Activated CD4-positive, alpha-beta T cell treated with anti-CD3 and anti-CD28 coated beads for 24 hours (primary cell): Measurements from ENCODE around the gene TOP1.
"Not testable (repeated sequence)": the region's sequence is repeated elsewhere in the genome, so short reads cannot be mapped to it uniquely, and the experiment has no call there.

Experiments
- DNase-seq, 2 donors: peaks; one replicate each; pipeline ENCODE4 v3.0.0-alpha.2; 2020; ENCODE audit warnings: low read depth in 2 of 2

Gene TOP1

DNA sequence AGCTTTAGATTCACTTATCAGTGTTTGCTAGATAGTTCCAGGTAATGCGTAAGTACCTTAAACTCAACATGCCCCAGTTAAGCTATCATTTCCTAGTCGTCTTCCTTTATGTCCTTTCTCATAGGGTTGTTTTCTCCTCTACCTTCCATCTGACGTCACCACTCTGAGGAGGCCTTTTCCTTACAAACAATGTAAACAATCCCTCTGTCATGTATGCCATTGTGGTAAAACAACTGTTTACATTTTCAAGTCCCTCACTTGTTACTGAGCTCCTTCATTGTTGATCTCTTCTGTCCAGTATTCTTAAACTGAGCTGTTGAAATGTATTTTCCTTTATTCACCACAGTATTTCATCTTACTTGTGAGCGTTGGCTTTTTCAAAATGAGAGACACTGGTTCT is 63.3 kb downstream of the TOP1 start:
- no peak for DNase-seq

DNA sequence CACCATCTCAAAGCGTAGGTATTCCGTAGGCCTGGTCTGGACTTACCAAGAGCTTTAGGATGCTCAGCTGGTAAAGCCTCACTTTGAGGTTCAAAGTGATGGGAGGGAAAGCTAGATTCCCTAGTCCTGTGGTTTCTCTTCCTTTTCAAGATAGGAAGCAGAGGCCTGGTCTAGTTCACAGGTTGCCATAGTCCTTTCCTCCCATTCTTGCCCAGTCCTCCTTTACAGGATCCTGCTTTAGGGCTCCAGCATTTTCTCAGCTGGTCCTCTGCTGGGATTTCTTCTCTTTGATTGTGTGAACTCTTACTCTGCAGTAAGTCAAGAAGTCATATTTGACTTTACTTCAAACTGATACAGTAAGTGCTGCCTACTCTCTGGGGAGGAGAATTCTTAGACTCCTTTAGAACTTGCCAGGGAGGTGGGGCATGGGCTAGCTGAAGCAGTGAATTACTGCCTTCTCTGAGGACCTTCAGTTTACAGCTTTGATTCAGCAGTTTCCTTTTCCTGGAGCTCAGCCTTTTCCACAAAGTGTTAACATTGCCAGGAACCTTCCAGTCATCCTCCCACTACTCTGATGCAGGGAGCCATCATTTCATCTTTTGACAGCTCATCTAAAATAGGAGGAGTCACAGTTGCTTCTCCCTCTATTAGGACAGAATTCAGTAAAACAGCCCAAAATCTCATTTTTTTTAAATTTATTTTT is 65.9 kb downstream of the TOP1 start:
- no peak for DNase-seq

DNA sequence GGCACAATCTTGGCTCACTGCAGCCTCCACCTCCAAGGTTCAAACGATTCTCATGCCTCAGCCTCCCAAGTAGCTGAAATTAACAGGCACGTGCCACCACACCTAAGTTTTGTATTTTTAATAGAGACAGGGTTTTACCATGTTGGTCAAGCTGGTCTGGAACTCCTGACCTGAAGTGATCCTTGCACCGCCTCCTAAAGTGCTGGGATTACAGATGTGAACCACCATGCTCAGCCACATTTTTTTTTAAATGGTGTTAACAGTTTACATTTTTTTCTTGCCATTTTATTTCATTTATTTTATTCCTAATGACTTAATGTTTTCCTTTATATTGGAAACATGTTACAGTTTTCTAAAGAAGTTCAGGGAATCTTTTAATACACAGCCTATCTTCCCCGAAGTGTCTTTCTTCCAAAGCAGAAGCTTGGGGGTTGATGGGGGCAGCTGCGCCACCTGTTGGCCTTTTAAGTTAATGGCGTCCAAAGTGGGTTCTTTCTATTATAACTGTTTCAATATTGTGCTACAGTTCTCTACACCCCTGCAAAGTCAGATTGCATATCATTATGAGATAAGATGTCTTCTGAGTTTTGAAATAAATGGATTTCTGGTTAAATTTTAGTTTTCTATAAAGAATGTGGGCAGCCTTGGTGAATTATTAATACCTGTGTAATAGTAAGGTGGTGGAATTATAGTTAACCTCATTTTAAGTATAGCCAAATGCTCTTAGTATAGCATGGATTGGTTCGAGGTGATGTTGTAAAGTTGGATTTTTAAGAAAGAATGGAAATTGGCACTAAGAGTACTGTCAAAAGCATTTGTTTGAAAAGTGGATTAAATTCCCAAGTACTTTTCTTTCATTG is 66.7 kb downstream of the TOP1 start:
- peak; percentile 17 to 18 for DNase-seq

DNA sequence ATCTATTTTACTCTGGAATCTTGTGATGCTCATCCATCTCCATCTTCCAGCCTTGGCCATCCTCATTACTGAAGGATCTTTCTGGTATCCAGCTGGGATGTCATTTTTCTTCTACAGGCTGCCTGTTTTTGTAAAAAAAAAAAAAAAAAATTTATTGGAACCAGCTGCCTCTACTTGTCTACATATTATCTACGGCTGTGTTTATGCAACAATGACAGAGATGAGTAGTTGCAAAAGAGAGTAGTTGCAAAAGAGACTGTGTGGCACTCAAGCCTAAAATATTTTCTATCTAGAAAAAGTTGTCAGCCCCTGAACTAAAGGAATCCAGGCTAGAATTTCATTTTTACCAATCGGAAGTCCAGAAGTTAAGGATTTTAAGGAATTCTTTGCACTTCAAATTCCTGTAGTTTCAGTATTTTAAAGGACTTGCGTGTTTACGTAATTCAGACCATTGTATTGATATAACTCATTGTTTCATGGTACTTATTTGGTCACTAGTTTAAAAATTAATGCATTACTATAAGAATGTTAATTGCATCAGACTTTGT is 70.2 kb downstream of the TOP1 start:
- no peak for DNase-seq

DNA sequence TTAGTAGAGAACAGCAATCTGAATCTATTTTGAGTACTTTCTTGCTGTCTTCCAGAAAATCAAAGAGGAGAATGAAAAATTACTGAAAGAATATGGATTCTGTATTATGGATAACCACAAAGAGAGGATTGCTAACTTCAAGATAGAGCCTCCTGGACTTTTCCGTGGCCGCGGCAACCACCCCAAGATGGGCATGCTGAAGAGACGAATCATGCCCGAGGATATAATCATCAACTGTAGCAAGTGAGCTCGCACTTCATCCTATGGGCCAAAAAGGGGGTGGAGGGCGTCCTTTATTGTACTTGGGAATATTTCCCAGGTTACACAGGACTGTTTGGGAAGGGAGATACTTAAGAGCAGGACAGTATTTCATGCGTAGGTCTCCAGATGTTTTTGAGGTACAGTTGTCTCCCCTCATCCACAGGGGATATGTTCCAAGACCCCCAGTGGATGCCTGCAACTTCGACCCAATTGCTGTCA is 71.4 kb downstream of the TOP1 start:
- DNase-seq, result no peak

DNA sequence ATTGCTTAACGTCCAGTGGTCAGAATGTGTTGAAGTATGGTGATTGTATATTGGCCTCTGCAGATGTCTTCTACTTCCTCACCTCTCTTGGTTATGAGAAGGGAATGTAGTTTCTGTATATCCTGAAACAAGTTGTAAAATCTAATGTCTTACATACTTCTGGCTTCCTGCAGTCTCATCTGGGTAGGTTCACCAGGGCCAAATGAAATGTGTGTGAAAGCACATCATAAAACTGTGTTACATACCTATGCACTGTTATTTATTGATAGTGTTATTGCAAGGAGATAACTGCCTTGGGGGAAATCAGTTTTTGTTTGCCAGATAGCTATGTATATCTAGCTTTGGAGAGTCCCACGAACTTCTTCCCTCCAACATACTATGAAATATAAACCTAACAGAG is 73.0 kb downstream of the TOP1 start:
- DNase-seq, result no peak

DNA sequence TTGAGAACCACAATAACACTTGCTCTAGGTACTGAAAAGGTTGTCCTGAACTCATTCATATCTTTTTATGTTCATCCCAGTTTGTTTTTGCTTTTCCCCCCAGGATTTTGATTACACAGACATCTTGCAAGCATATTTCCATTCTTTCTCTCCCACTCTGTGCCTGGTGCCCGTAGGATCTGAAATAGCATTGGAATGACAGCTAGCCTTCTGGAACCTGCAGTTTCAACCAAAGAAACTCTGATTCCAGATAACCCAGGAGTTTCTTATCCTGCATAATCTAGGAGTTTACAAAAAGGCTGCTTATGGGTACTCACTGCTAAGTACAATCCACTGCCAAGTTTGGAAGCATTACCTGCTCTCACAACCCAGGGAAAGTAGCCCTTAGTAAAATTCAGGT is 79.9 kb downstream of the TOP1 start:
- DNase-seq, result no peak

DNA sequence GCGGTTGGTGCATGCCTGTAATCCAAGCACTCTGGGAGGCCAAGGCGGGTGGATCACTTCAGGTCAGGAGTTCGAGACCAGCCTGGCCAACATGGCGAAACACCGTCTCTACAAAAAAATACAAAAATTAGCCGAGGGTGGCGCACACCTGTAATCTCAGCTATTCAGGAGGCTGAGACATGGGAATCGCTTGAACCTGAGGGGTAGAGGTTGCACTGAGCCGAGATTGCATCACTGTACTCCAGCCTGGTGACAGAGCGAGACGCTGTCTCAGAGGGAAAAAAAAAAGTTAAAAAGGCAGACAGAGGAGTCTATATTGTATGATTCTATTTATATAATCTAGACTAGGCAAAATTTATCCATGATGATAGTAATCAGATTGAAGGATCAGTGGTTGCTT is 81.4 kb downstream of the TOP1 start:
- DNase-seq, result no peak

DNA sequence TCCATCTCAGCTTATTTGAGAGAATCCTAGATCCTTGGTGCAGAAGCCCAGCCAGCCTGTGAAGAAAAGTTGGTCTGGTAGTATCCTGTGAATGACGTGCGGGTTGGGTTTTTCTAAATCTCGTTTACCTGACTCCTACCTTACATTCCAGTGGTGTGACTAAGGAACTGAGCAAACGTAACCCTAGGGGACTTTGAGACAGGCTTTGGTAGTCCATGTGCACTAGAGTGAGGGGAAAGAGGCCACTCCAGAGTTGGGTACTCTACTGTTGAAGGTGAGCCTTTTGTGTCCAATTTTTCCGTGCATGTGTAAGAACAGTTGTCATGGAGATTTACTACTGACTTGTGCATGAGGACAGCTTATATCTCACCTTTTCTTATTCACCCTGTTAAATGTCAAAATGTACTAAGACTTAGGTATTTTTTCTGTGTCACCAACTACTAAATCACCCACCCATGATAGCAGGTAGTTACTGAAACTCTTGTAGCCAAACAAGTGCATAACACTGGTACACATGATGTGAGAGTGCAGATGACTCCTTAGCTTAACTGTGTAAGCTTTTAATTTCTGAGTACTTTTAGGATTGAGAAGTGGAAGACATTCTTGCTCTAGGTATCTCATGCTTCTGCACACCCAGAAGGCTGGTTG is 82.4 kb downstream of the TOP1 start:
- DNase-seq, result no peak

DNA sequence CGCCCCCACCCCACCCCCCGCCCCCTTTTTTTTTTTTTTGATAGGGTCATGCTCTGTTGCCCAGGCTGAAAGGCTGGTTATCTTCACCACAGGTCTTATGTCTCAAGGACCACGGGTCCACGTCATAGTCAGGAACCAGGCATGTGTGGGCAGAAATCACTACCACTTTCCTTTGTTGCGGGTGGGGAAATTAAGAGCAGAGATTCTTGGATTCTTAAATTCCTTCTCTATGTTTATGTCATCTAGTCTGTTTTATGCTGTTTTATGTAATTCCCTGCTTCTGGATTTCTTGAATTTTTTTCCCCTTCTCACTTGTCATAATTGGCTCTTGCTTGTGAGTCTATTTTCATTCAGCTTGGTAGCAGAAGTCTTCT is 82.9 kb downstream of the TOP1 start:
- DNase-seq, result no peak

DNA sequence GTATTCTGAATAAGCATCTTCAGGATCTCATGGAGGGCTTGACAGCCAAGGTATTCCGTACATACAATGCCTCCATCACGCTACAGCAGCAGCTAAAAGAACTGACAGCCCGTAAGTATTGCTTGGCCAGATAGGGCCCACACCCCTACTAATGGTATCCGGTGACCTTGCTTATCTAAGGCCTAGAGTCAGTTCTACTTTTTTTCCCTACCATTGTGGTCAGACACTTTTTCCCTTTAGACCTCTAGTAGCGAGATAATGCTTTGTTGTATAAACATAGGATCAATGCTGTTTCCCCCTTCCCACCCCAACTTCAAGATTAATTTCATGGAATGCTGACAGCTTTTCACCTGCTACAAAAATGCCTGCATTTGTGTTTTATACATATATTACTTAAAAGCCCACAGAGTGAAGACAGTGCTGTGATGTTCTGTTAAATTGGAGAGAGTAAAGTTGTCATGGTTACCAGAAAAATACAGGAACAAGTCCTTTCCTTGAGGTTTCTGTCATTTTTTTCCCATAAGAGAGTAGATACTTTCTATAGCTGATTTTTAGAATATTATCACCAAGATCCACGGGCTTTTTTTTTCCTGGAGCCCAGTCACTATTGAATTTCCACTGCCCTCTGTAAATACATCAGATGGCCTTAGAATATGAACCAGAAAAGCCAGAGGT is 87.8 kb downstream of the TOP1 start:
- no peak for DNase-seq

DNA sequence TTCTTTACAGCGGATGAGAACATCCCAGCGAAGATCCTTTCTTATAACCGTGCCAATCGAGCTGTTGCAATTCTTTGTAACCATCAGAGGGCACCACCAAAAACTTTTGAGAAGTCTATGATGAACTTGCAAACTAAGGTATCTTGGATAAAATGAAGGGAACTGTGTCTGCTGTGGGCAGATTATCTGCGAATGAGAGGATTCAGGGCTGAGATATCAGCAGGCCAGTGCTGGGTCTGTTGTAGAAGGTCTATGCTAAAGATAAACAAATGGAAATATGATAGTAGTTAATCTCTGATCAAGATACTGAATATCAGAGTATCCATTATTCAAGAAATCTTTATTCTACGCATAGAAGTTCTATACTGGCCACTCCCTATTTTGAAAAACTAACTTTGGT is 89.5 kb downstream of the TOP1 start:
- not testable (repeated sequence) for DNase-seq

DNA sequence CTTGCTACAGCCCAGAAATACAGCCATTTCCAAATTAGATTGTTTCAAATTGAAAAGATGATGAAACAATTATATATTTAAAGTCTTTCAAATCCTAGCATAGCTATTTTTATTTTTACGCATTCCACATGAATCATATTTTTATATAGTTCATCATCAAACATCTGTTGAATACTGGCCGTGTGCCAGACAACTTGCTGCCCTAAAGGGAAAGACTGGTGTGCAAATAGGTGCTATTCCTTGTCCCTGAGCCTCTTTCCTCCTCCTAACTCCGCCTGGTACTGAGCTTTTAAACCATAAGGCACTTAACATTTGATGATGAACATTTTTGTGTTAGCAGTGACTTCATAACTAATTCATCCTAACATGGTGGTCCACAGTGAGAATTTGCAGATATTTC is 90.0 kb downstream of the TOP1 start:
- DNase-seq, result no peak

DNA sequence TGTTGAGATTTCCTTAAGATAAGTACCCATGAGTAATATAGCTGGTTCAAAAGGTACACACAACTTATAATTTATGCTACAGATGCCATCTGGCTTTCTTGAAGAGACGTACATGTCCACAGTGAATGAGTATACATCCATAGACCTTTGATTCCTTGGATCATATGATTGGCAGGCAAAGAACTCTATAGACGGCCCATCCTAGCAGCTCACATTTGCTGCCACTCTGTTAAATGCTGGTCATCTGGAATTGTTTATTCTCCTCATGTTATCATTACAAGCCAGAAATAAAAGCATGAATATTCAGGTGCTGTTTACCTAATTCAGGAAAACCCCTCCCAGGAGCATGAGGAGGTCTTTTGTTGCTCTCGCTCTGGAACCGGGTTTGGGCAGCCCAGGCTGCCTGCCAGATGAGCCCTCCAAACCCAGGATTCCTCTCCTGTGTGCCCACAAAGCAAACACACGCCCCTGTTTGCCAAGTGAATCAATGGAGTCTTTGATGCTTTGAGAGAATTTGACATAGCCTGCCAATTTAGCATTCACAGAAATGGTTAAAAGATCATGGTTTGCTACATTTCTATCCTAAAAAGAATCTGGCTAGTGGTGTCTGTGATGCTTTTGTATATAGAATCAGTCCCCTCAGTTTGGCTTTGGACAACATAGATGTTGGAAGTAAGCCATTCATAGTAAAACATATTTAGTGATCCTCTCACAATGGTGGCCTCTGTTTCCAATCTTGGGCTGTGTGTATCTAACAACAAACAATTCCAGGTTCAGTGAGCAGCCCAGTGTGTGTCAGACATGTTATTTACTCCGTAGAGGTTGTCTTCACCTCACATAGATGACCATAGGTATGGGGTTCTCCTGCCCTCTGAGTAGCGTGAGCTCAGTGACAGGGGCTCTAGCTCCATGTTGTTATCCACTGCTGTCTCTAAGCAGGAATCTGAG is 91.3 kb downstream of the TOP1 start:
- DNase-seq, result no peak

DNA sequence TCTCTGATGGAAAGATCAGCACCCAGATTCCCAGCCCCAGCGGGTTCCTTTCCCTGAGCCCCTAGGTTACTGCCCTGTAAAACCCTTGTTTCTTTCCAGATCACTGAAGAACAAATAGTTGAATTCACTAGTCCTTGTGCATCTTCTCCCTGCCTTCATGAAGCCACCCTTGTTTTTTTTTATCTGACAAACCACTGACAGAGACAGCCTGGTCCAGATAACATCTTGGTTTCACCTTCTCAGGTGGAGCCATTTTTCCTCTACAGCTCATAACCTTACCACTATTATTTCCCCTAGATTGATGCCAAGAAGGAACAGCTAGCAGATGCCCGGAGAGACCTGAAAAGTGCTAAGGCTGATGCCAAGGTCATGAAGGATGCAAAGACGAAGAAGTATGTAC is 92.8 kb downstream of the TOP1 start:
- DNase-seq, result no peak

DNA sequence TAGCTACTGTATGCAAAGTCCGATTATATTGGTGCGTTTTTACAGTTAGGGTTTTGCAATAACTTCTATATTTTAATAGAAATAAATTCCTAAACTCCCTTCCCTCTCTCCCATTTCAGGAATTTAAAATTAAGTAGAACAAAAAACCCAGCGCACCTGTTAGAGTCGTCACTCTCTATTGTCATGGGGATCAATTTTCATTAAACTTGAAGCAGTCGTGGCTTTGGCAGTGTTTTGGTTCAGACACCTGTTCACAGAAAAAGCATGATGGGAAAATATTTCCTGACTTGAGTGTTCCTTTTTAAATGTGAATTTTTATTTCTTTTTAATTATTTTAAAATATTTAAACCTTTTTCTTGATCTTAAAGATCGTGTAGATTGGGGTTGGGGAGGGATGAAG is 95.0 kb downstream of the TOP1 start:
- DNase-seq, result no peak

DNA sequence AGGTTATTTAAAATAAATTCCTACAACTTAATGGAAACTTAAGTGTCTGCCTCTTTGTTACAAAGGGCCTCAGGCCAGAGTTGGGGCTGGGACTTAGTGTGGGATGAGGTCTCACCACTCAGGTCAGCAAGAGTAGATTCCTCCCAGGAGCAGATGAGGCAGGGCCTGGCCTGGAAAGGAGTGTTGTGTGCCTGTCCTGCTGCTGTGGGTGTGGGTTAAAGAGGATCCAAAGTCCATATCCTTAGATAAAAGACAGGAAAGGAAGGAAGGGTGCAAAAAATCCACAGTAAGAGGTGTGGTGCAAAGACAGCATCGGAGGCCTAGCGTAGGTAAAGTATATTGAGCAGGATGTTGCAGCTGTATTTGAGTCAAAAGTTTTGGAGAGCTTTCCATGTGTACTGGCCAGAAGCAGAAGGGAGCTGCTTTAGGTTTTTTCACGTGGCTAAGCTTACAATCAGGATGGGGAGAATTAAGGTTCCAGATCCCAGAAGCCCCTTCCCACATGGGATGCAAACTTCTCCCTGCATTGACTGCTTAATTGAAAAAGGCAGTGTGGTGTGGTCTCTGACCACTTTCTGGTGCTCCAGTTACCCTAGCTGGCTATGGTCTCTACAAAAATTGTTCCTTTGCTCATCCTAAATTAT is 96.0 kb downstream of the TOP1 start:
- DNase-seq, result no peak

DNA sequence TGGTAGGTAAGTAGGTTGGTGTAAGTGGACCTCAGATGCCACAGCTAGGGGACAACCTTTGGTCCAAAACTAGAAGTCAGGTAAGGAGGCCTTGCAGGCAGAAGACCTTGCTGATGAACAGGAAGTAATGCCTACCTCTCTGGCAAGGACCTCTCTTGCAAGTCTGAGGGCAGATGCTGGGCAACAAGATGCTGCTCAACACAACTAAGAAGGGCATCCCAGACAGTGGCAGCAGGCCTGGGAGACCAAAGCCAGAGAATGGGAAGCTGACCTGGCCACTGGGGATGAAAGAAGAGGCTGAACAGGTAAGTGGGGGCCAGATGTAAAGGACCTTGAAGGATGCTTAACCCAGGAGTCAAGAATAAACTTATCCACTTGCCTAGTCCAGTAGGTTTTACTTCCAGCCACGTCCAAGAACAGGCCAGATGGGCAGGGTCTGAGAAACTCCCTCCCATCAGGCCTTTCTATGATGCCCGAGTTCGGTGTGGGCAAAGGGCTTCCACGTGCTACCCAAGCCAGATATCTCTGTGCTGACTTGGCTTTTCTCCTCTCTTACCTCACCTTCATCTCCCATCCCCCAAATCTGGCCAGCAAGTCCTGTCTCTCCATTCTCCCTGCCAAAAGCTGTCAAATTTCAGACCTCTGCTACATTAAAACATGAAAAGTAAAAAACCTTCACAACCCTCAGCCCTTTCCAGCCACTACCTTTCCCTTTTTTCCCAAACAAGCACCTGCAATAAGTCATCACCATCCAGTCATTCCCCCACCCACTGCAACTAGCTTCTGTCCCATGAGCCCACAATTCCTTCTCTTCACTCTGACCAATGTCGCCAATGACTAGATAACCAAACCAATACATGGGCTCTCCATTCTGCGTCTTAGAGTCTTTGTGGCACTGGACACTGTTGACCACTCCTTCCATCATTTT is 97.2 kb downstream of the TOP1 start:
- DNase-seq, result no peak

DNA sequence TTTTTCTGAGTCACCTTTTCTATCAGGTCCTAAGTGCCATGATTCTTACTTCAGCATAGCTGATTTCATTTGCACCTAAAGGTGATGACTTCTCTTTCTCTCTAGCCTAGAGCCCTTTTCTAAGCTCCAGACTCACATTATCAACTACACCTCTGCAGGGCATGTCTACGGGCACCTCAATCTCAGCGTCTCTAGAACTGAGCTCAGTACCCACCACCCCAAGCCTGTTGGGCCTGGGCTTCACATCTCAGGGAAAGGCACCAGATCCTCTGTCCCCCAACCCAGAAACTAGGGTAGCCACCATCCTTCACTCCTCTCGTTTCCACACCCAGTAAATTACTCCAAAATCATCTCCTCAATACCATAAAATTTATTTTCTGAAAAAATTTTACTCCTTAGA is 98.1 kb downstream of the TOP1 start:
- DNase-seq, result no peak
